Measurements from ENCODE around the gene CLDN6.

The CLDN6 gene

GRCh38 chr16:2983706-2984136 lies 34.3 kb downstream of the CLDN6 start:
- peak; percentile 42 for DNase-seq

DNA sequence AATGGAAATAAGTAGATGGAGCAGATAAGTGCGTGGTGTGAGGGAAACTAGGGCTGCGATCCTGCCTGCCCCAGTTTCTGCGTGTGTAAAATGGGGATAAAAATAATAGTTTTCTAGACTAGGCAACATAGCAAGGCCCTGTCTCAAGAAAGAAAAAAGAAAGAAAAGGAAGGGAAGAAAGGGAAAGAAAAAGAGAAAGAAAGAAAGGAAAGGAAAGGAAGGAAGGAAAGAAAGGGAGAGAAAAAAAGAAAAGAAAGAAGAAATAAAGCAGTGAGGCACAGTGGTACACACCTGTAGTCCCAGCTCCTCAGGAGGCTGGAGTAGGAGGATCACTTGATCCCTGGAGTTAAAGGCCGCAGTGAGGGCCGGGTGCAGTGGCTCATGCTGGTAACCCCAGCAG lies 35.6 kb downstream of the CLDN6 start:
- DNase-seq: no peak

DNA sequence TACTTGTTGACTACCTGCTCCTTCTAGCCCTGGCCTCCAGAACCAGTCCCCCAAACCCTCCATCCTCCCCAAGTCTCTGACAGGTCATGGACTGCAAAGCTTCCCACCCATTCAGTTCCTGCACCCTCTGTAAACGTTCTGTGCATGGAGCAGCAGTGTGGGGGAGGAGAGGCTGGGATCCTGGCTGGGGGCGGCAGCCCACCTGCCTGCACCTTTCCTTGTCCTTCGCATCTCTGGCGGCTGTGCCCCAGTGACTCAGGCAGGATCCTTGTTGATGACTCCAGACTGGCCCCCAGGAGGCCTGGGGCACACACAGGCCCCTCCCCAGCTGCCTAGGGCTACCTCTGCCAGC lies 36.1 kb downstream of the CLDN6 start:
- no peak for DNase-seq

DNA sequence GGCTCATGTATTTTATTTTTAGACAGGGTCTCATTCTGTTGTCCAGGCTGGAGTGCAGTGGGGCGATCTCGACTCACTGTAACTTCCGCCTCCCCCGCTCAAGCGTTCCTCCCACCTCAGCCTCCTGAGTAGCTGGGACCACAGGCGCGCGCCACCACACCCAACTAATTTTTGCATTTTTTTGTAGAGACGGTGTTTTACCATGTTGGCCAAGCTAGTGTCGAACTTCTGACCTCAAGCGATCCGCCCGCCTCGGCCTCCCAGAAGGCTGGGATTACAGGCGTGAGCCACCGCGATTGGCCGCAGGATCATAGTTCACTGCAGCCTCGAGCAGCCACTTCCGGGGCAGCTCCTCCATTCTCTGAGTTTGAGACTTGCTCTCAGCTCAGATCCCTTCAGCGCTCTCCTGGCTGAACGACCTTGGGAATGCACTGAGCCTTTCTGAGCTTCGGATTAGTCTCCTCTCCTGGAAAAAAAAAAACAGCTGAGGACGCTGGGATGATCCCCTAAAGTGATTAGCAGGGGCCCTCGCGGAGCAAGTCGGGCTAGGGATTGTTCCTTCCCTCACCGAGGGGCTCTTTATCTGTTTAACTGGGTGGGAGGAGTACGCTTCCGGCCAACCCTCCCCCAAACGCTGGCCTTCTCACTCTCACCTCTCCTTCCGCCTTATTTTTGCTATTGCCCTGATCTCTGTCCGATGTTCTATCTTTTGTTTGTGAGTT lies 36.6 kb downstream of the CLDN6 start:
- DNase-seq: no peak

- DNase-seq: peak; percentile 42
Observed at GRCh38 chr16:2980227-2981176, 37.5 kb downstream of the CLDN6 start, which contains the start of gene PKMYT1. TSS of gene PKMYT1 (minus strand) at chr16:2980446. CDS start at chr16:2979657, 789 bp downstream.

DNA sequence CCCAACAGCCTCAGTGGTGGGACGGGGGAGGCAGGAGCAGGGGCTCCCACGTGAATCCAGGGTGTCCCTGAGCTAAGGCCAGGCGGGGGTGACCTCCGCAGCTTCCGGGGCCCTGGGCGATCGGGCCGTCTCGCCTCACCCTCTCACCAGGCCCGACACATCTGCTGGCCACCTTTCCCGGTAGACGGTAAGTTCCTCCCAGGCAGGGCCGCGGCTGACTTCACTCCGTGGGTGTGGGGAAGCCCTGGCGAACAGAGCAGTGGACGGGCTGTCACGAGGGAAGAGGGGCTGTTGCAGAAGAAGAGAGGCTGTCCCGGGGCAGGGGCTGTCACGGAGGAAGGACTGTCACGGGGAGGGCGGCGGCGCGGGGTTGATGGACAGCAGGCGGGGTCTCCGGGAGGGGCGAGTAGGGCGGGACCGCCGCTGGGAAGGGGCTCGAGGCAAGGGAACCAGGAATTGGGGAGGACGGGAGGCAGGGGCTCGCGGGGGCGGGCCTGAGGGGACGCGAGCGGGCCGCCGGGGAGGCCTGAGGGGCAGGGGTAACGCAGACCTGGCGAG lies 38.2 kb downstream of the CLDN6 start:
- DNase-seq: no peak

GRCh38 chr16:2977440-2977839 lies 40.5 kb downstream of the CLDN6 start:
- peak; percentile 11 for DNase-seq

GRCh38 chr16:2976673-2977072 lies 41.3 kb downstream of the CLDN6 start:
- DNase-seq: no peak

DNA sequence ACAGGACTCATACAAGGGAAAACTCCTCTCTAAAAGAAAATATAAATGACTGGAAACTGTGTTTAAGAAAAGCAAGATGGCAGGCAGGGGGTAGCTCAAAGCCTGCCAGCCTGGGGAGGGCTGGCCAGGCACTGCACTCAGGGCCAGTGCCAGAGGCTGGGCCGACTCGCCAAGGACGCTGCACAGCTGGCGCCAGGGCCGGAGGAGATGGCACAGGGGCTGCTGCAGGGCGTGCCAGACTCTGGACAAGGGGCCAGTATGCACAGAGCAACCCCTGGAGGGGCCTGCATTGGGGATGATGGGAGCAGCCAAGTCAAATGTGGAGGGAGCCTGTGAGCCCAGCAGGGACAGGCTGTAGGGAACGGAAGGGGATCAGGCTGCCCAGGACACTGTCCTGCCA lies 41.8 kb downstream of the CLDN6 start:
- DNase-seq: no peak

- DNase-seq: no peak
Observed at GRCh38 chr16:2975161-2975795, 42.7 kb downstream of the CLDN6 start.

GRCh38 chr16:2974319-2975056 lies 43.5 kb downstream of the CLDN6 start:
- no peak for DNase-seq

GRCh38 chr16:2973605-2974318 lies 44.2 kb downstream of the CLDN6 start:
- no peak for DNase-seq

GRCh38 chr16:2973093-2973492 lies 44.9 kb downstream of the CLDN6 start:
- no peak for DNase-seq

DNA sequence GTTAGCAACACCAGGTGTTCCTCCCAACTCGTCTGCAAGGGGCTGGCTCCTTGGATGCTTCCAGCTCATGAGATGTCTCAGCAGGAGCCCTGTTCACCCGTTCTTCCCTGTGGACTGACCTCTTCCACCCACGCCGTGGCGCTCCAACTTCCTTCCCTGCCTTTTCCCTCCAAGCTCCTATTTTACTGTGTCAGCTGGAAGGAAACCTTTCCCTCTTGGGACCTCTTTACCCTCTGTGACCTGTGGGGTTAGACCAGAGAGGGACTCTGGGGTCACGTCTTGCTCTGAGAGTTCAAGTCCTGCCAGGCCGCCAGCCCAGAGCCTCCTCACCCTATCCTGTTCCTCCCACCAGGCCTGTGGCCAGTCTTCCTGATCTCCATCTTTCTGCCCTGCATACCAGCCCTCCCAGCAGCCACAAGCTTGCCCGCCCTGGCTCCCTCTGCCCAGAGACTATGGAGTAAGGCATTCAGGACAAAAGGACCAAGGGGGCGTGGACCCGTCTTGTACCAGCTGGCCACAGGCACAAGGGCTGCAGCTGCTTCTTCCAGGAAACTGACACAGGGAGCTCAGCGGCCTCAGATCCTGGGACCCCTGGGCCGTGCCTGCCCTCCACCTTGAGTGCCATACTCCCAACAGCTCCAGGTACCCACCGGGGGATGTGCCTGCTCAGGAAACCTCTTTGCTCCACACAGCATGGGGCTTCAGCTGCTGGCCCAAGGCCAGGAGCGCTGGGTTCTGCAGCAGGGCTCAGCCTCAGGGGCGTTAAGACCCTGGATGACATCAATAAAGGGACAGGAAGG lies 45.8 kb downstream of the CLDN6 start:
- no peak for DNase-seq

- DNase-seq: no peak
Observed at GRCh38 chr16:2971134-2971984, 46.6 kb downstream of the CLDN6 start.

- no peak for DNase-seq
Observed at GRCh38 chr16:2970563-2970962, 47.4 kb downstream of the CLDN6 start.

- DNase-seq: peak; percentile 19
Observed at GRCh38 chr16:2969545-2970521, 48.1 kb downstream of the CLDN6 start.

GRCh38 chr16:2968738-2969544 lies 49.0 kb downstream of the CLDN6 start, which contains the start of gene PAQR4:
TSS of gene PAQR4 (plus strand) at chr16:2969348. CDS start at chr16:2969675, 327 bp downstream.
- peak; percentile 66 for DNase-seq
